ENCODE measurements around the gene MAML1.

The MAML1 gene

DNA sequence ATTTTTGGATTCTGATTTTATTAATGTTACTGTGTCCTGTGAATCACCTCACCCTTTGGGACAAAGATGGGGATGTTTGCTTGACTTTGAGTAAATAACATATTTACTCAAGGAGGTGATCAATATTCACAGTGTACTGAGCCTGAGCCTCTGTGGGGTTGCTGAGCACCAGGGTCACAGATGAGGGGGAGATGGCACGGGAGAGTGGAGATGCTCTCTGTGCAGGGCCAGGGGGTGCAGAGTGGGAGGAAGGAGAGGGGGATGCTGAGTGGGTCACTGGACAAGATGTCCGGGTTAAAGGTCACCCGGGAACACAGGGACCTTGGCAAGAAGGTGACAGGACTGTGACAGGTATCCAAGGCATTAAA lies 92.1 kb downstream of the MAML1 start:
- no peak for DNase-seq

DNA sequence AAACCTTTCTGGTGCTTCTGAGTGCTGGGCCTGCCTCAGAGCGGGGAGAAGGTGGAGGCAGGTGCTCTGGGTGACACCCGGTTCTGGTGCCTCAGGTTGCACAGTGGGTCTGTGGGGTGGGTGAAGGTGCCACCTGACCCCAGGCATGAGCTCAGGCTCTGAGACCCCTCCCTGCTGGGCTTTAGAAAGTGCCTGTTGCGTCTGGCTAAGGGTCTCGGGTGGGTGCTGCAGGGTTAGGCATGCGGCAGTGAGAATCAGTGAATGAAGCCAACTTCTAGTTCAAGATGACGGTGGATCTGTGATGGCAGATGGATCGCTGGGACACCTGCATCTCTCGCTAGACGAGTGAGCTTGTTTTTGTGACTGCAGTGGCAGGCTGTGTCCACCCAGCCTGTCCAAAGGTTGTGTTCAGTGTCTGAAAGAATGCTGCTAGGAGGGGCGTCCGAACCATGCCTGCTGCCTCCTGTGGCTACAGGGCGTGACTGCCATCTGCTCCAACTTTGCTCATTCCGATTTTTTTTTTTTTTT lies 93.1 kb downstream of the MAML1 start:
- no peak for DNase-seq

Data from NCI-H1930 (cell line).